Naive thymus-derived CD8-positive, alpha-beta T cell (primary cell): ENCODE results near the gene ATP10B. TPM values are rescaled to one million over a fixed set of nuclear protein-coding genes. Genes with fewer than 3 reads are reported as not detected.

Source experiments
- ATAC-seq, 2 donors: fragments of 150-1000 bp; cut with Tn5 transposase in 1 of 2; sonication (Bioruptor Pico), chemical (Tn5 transposase) in 1 of 2; 1 replicate in 1 of 2; 2 replicates in 1 of 2; pipeline ENCODE4 v1.10.0; 2021; ENCODE audit warnings: mild to moderate bottlenecking in 2 of 2, moderate library complexity in 2 of 2
- POLR2A ChIA-PET: fragments of 350-600 bp; sonication (Branson Sonifier 250); formaldehyde crosslinking; loops from one replicate; lab custom pipeline; 2021; ENCODE audit warnings: antibody characterized with exemption; lab: Charles Lee
- DNase-seq, 10 donors: peaks; one replicate each; pipeline versions ENCODE4 v3.0.0 to v3.0.0-alpha.2; 2020 to 2022
- H3K27ac Mint-ChIP-seq, 10 donors: one replicate each; pipeline ENCODE4 v1.8.0; 2020 to 2022; ENCODE audit warnings: mild to moderate bottlenecking in 10 of 10, mixed read lengths in 10 of 10, moderate library complexity in 4 of 10, inconsistent platforms in 1 of 10
- H3K27me3 Mint-ChIP-seq, 5 donors: one replicate each; pipeline ENCODE4 v1.8.0; 2021 to 2022; ENCODE audit warnings: mixed read lengths in 5 of 5
- H3K36me3 Mint-ChIP-seq, 3 donors: one replicate each; pipeline ENCODE4 v1.8.0; 2020 to 2022; ENCODE audit warnings: mixed read lengths in 3 of 3, mild to moderate bottlenecking in 2 of 3, inconsistent platforms in 1 of 3
- H3K4me1 Mint-ChIP-seq, 4 donors: one replicate each; pipeline ENCODE4 v1.8.0; 2021 to 2022; ENCODE audit warnings: mixed read lengths in 4 of 4
- H3K4me3 Mint-ChIP-seq, 10 donors: one replicate each; pipeline ENCODE4 v1.8.0; 2020 to 2022; ENCODE audit warnings: mild to moderate bottlenecking in 10 of 10, mixed read lengths in 10 of 10, moderate library complexity in 6 of 10, inconsistent platforms in 1 of 10
- H3K9me3 Mint-ChIP-seq, 9 donors: one replicate each; pipeline ENCODE4 v1.8.0; 2020 to 2022; ENCODE audit warnings: mixed read lengths in 9 of 9, mild to moderate bottlenecking in 3 of 9, inconsistent platforms in 1 of 9, moderate library complexity in 1 of 9
- polyA plus RNA-seq, 3 donors: library from polyadenylated mRNA; unstranded; fragments of 300-500 nt; fragmentation: Illumina TruSeq; gene quantifications; one replicate each; pipeline ENCODE4 v1.2.3, GENCODE V29; 2021
- total RNA-seq, 8 experiments: library from RNA in 2 of 8; stranded (reverse) in 2 of 8; gene quantifications; one replicate each; pipeline ENCODE4 v1.2.3 and lab custom pipeline; 2021 to 2026

The ATP10B gene
- total and polyA plus RNA-seq, 5 experiments from 2014 or later, result not detected

- Mint-ChIP-seq H3K27ac (no peak overlapping the region), H3K9me3 (peaks cover 0 to 2% (median 0%) of the 10 kb centered on the region in 9 donors), H3K4me3 (no peak overlapping the region), H3K27me3 (peaks cover 0 to 20% (median 0%) of the 10 kb centered on the region in 5 donors), H3K36me3 (no peaks in the 10 kb centered on the region), H3K4me1 (peaks cover 0 to 6% (median 0%) of the 10 kb centered on the region in 4 donors)
- no peak for ATAC-seq
- POLR2A ChIA-PET, result no interaction called here
- DNase-seq, result no peak
These were observed 51.4 kb downstream of the ATP10B start for GRCh38 chr5:160800375-160801275.

- H3K27me3 Mint-ChIP-seq, result peaks cover 0 to 17% (median 0%) of the 10 kb centered on the region in 5 donors
These were observed 52.8 kb downstream of the ATP10B start for GRCh38 chr5:160799184-160799583.

GRCh38 chr5:160797020-160797419 is 55.0 kb downstream of the ATP10B start:
- Mint-ChIP-seq H3K4me3 (no peak overlapping the region), H3K36me3 (no peaks in the 10 kb centered on the region), H3K9me3 (no peaks in the 10 kb centered on the region), H3K27me3 (peaks cover 0 to 17% (median 0%) of the 10 kb centered on the region in 5 donors), H3K27ac (no peak overlapping the region), H3K4me1 (peaks cover 0 to 6% (median 0%) of the 10 kb centered on the region in 4 donors)
- POLR2A ChIA-PET, result no interaction called here
- ATAC-seq (no peak), DNase-seq (no peak)

More at GRCh38 chr5:160799184-160799583, 52.8 kb downstream of the ATP10B start:
- H3K4me3 Mint-ChIP-seq, result no peak overlapping the region
- no peak overlapping the region for H3K27ac Mint-ChIP-seq
- no peak for ATAC-seq
- H3K4me1 Mint-ChIP-seq, result peaks cover 0 to 6% (median 0%) of the 10 kb centered on the region in 4 donors
- no peak for DNase-seq
- no peaks in the 10 kb centered on the region for H3K36me3 Mint-ChIP-seq
- POLR2A ChIA-PET, result no interaction called here
- peaks cover 0 to 1% (median 0%) of the 10 kb centered on the region in 9 donors for H3K9me3 Mint-ChIP-seq

- Mint-ChIP-seq H3K4me1 (no peaks in the 10 kb centered on the region), H3K4me3 (no peak overlapping the region), H3K27ac (no peak overlapping the region), H3K27me3 (peaks cover 0 to 13% (median 0%) of the 10 kb centered on the region in 5 donors), H3K36me3 (no peaks in the 10 kb centered on the region), H3K9me3 (no peaks in the 10 kb centered on the region)
- POLR2A ChIA-PET, result no interaction called here
- ATAC-seq (no peak), DNase-seq (no peak)
These were observed 58.5 kb downstream of the ATP10B start for GRCh38 chr5:160793530-160793899.

- Mint-ChIP-seq H3K27ac (no peak overlapping the region), H3K9me3 (no peaks in the 10 kb centered on the region), H3K27me3 (peaks cover 0 to 15% (median 0%) of the 10 kb centered on the region in 5 donors), H3K4me3 (no peak overlapping the region), H3K36me3 (no peaks in the 10 kb centered on the region), H3K4me1 (no peaks in the 10 kb centered on the region)
- DNase-seq (no peak), ATAC-seq (no peak)
- POLR2A ChIA-PET, result no interaction called here
These were observed 59.1 kb downstream of the ATP10B start for GRCh38 chr5:160792732-160793529.

GRCh38 chr5:160792281-160792680 is 59.7 kb downstream of the ATP10B start:
- no peaks in the 10 kb centered on the region for H3K9me3 Mint-ChIP-seq
- ATAC-seq (no peak), DNase-seq (no peak)
- no peaks in the 10 kb centered on the region for H3K36me3 Mint-ChIP-seq
- H3K4me3 Mint-ChIP-seq, result no peak overlapping the region
- POLR2A ChIA-PET, result no interaction called here
- H3K4me1 Mint-ChIP-seq, result no peaks in the 10 kb centered on the region
- H3K27me3 Mint-ChIP-seq, result peaks cover 0 to 15% (median 2%) of the 10 kb centered on the region in 5 donors
- no peak overlapping the region for H3K27ac Mint-ChIP-seq

- Mint-ChIP-seq H3K4me3 (no peak overlapping the region), H3K9me3 (no peaks in the 10 kb centered on the region), H3K36me3 (no peaks in the 10 kb centered on the region), H3K27ac (no peak overlapping the region), H3K4me1 (no peaks in the 10 kb centered on the region), H3K27me3 (peaks cover 0 to 9% (median 6%) of the 10 kb centered on the region in 5 donors)
- POLR2A ChIA-PET, result no interaction called here
- no peak for ATAC-seq
- no peak for DNase-seq
These were observed 62.7 kb downstream of the ATP10B start for GRCh38 chr5:160789219-160789859.

- Mint-ChIP-seq H3K27me3 (peaks cover 0 to 9% (median 6%) of the 10 kb centered on the region in 5 donors), H3K9me3 (no peaks in the 10 kb centered on the region), H3K27ac (no peak overlapping the region), H3K4me1 (no peaks in the 10 kb centered on the region), H3K4me3 (no peak overlapping the region), H3K36me3 (no peaks in the 10 kb centered on the region)
- no peak for DNase-seq
- POLR2A ChIA-PET, result no interaction called here
- no peak for ATAC-seq
These were observed 63.8 kb downstream of the ATP10B start for GRCh38 chr5:160788102-160788660.

GRCh38 chr5:160787240-160787639 is 64.8 kb downstream of the ATP10B start:
- POLR2A ChIA-PET, result no interaction called here
- H3K27me3 Mint-ChIP-seq, result peaks cover 0 to 12% (median 7%) of the 10 kb centered on the region in 5 donors
- no peak overlapping the region for H3K27ac Mint-ChIP-seq
- no peaks in the 10 kb centered on the region for H3K9me3 Mint-ChIP-seq
- no peaks in the 10 kb centered on the region for H3K4me1 Mint-ChIP-seq
- DNase-seq (no peak), ATAC-seq (no peak)
- no peaks in the 10 kb centered on the region for H3K36me3 Mint-ChIP-seq
- no peak overlapping the region for H3K4me3 Mint-ChIP-seq

- Mint-ChIP-seq H3K36me3 (no peaks in the 10 kb centered on the region), H3K4me1 (no peaks in the 10 kb centered on the region), H3K4me3 (no peak overlapping the region), H3K27ac (no peak overlapping the region), H3K9me3 (no peaks in the 10 kb centered on the region), H3K27me3 (peaks cover 3 to 20% (median 4%) of the 10 kb centered on the region in 5 donors)
- ATAC-seq (no peak), DNase-seq (no peak)
- POLR2A ChIA-PET, result no interaction called here
These were observed 77.2 kb downstream of the ATP10B start for GRCh38 chr5:160774666-160775315.

- no peaks in the 10 kb centered on the region for H3K4me1 Mint-ChIP-seq
- H3K27me3 Mint-ChIP-seq, result peaks cover 3 to 20% (median 4%) of the 10 kb centered on the region in 5 donors
- no peak overlapping the region for H3K4me3 Mint-ChIP-seq
- no peak for DNase-seq
- H3K9me3 Mint-ChIP-seq, result no peaks in the 10 kb centered on the region
- ATAC-seq, result no peak
- no peaks in the 10 kb centered on the region for H3K36me3 Mint-ChIP-seq
- H3K27ac Mint-ChIP-seq, result no peak overlapping the region
- POLR2A ChIA-PET, result no interaction called here
These were observed 78.2 kb downstream of the ATP10B start for GRCh38 chr5:160773646-160774410.
